GM19395 (cell line): ENCODE measurements around the gene FGB.

ENCODE experiments used
- ATAC-seq: cut with Tn5 transposase; IDR thresholded peaks from one replicate; pipeline ENCODE4 v1.9.1; 2021; ENCODE audit warnings: mild to moderate bottlenecking, moderate library complexity; ENCODE audit not compliant: unreplicated experiment

FGB gene

GRCh38 chr4:154565704-154566103 is 2.9 kb downstream of the FGB start:
- ATAC-seq, result no peak

- ATAC-seq, result no peak
Observed at GRCh38 chr4:154566639-154567204, 3.9 kb downstream of the FGB start.

DNA sequence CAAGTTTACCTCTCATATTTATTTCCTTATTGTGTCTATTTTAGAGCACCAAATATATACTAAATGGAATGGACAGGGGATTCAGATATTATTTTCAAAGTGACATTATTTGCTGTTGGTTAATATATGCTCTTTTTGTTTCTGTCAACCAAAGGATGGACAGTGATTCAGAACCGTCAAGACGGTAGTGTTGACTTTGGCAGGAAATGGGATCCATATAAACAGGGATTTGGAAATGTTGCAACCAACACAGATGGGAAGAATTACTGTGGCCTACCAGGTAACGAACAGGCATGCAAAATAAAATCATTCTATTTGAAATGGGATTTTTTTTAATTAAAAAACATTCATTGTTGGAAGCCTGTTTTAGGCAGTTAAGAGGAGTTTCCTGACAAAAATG is 6.2 kb downstream of the FGB start:
- no peak for ATAC-seq

GRCh38 chr4:154569584-154569983 is 6.8 kb downstream of the FGB start:
- ATAC-seq, result no peak

- ATAC-seq, result no peak
Observed at GRCh38 chr4:154573190-154573870, 10.5 kb downstream of the FGB start.

GRCh38 chr4:154574311-154574710 is 11.5 kb downstream of the FGB start:
- no peak for ATAC-seq

DNA sequence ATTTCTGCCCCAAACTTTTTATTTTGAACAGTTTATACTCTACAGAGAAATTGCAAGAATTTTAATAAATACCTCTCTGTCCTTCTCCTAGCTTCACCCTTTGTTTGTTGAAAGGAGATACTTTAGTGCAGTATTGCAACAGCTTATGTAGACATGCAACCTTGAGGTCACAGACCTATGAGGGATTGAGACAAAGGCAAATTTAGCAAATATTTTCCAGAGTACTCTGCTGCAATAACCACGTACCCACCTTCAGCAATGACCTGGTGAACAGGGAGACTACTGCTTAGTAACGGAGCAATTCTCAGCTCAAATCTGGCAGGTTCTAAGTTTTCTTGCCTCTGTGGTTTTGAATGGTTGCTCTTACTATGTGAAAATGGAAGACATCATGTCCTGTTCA is 14.5 kb downstream of the FGB start:
- ATAC-seq, result no peak

DNA sequence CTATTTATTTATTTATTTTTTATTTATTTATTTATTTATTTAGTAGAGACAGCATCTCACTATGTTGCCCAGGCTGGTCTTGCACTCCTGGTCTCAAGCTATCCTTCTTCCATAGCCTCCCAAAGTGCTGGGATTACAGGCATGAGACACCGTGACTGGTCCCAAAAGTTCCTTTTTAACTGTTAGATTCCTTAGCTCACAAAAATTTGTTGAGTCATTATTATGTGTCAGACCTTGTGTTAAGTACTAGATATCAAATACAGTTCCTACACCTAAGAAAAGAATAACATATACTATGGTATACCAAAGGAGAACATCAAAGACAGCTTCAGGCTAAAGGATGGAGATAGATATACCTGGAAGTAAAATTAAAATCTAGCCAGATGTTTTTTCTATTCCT is 16.1 kb downstream of the FGB start:
- no peak for ATAC-seq

GRCh38 chr4:154579927-154580326 is 17.1 kb downstream of the FGB start:
- no peak for ATAC-seq

- no peak for ATAC-seq
Observed at GRCh38 chr4:154582723-154583122, 19.9 kb downstream of the FGB start.

- ATAC-seq, result no peak
Observed at GRCh38 chr4:154583230-154583629, 20.4 kb downstream of the FGB start.

- ATAC-seq, result no peak
Observed at GRCh38 chr4:154583677-154584076, 20.9 kb downstream of the FGB start.

GRCh38 chr4:154584259-154584658 is 21.4 kb downstream of the FGB start:
- ATAC-seq, result no peak

DNA sequence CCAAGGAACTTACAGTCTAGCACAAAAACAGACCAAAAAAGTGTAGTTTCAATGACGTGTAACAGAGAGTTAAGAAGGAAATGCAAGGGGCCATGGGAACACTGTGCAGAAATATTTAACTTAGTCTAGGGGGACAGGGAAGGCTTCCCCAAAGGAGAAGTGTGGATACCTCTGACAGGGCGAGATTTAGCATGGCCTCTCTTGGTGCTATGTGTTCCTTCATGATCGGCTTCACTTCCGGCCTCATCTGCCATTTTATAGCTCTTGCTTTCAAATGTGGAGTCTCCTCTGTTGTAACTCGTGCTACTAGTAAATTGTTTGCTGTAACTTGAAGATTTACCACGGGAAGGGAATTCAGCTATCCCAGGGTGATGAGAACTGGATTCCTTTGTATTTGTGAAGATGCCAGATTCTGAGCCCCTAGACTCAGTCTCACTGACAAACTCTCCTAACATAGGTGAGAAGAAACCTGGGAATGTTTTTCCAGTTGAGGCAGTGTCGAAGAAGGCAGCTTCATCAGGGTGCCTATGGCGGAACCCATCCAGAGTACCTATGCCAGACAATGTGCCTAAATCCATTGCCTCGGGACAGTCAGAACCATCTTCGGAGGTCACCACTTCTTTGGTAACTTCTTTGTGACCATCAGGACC is 22.7 kb downstream of the FGB start:
- no peak for ATAC-seq

DNA sequence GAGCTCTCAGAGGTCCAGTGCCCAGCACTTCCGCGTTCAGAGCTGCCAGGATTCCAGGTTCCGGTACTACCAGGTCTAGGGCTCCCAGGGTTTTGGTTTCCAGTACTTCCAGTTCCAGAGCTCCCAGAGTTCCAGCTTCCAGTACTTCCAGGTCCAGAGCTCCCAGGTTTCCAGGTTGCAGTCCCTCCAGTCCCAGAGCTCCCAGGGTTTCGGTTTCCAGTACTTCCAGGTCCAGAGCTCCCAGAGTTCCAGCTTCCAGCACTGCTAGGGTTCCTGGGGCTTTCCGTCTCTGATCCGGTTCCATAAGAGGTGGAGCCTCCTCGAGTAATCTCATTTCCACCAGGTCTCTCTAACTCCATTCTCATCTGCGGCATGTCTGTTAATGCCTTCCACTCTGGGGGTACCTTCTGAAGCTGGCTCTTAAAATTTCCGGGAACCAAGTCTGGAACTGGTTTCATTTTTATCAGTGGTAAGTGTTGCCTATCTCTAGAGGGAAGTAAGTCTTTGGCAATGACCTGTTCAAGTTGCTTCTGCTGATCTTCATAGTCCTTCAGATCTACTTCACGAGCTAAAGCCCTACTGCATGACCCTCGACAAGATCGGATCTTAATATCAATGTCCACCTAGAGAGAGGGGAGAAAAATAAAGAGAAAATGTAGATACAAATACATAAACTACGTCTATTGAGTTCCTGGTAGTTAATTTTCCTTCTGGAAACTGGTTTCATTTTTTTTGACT is 23.7 kb downstream of the FGB start:
- ATAC-seq, result no peak

DNA sequence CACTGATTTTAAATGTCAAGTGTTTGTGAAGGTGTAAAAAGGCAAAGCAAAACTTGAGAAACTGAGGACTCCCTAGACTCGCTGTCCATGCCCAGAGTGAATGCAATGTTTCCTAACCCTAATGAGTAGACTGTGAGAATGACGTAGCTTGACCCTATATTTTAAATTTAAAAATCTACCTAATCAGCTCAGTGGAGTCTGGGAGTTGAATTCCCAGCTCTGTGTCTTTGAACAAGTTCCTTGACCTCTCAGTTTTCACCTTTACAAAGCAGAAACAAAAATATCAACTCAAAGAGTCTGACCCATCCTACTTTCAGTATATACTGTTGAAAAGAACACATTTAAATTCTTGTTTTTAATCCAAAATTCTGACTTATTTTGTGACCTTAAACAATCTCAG is 25.4 kb downstream of the FGB start:
- ATAC-seq, result no peak

- no peak for ATAC-seq
Observed at GRCh38 chr4:154589296-154590197, 26.7 kb downstream of the FGB start.

DNA sequence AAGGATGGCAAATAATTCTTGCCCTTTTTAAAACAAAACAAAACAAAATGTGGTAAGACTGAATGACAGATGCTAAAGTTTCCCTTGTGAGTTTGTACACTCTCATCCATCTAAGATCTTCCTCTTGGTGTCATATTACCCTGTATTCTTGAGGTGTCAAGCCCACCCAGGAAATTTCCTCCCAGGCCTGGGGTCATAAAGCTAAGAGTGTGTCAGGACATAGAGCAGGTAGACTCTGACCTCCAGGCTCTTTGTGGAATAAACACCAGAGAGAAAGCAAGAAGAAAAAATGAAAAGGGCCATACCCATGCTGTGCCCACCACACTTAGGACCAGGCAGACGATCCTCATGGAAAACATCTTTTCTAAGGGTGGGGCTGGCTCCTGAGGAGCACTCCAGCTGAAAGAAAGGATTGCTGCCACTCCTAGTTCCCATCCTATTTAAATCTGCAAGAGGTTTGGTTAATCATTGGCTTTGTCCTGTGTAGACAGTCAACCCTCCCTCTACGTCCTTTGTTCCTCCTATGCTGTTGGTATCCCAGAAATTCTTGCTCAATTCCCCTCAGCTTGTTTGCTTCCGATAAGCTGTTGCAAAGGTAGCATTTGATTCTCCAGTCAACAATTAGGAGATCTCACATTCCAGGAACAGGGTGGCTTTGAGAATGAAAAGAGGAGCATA is 27.7 kb downstream of the FGB start, which contains the start of gene FGA:
FGA (minus strand) TSS at position 414 of the 678 bp plus-strand sequence; CDS start at position 359, 55 bp downstream.
- ATAC-seq, result no peak

DNA sequence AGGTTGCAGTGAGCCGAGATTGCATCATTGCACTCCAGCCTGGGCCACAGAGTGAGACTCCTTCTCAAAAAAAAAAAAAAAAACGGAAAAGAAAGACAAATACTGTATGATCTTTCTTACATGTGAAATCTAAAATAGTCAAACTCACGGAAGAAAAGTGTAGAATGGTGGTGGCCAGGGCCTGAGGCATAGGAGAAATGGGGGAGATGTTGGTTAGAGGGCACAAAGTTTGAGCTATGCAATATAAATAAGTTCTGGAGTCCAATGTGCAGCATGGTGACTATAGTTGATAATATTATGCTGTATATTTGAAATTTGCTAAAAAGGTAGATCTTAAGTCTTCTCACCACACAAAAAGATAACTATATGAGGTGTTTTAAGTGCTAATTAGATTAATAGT is 29.1 kb downstream of the FGB start:
- no peak for ATAC-seq

DNA sequence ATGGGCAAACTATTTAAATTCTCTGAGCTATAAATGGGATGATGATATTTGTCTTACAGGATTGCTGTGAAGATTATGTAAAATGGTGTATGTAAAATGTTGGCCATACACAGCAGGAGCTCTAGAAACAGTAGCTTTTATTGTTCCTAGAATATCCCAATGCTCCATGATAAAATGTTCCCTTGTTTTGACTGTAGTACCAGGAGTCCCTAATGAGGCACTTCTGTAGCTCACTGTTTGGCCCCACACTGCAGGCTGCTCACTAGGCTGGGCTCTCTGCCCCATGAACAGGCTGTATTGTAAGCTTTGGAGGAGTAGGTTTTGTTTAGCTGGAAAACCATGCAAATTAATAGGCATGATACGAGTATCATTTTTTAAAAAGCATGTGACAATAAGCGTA is 31.1 kb downstream of the FGB start:
- ATAC-seq, result no peak
